GM23248 (cell line): ENCODE results near the gene SIVA1. TPM values are rescaled to one million over a fixed set of nuclear protein-coding genes. Genes with fewer than 3 reads are reported as not detected.

Experiments used
- DNase-seq: peaks from one replicate; pipeline ENCODE4 v3.0.0-alpha.2; 2015
- H2AFZ ChIP-seq: fragments of 200-600 bp; sonication (generic); 2 replicates; pipeline ENCODE4 v1.6.1; 2016; ENCODE audit warnings: antibody characterized with exemption
- H3F3A ChIP-seq: fragments of 200-600 bp; sonication (generic); 2 replicates; pipeline ENCODE4 v1.6.1; 2016; ENCODE audit warnings: mild to moderate bottlenecking, antibody characterized with exemption, mixed run types; ENCODE audit not compliant: insufficient read depth
- H3K27ac ChIP-seq: fragments of 200-600 bp; sonication (generic); 2 replicates; pipeline ENCODE4 v1.5.1; 2016; ENCODE audit warnings: mild to moderate bottlenecking
- H3K27me3 ChIP-seq: fragments of 200-600 bp; sonication (generic); replicated peaks from 2 replicates; pipeline ENCODE4 v1.6.1; 2016; ENCODE audit warnings: mild to moderate bottlenecking; ENCODE audit not compliant: insufficient read depth
- H3K36me3 ChIP-seq: fragments of 200-600 bp; sonication (generic); 2 replicates; pipeline ENCODE4 v1.6.1; 2016; ENCODE audit warnings: low read depth, mild to moderate bottlenecking
- H3K4me1 ChIP-seq: fragments of 200-600 bp; sonication (generic); 2 replicates; pipeline ENCODE4 v1.6.1; 2016; ENCODE audit warnings: mild to moderate bottlenecking; ENCODE audit not compliant: insufficient read depth
- H3K4me2 ChIP-seq: fragments of 200-600 bp; sonication (generic); one replicate; pipeline ENCODE4 v1.6.1; 2016; ENCODE audit warnings: mild to moderate bottlenecking; ENCODE audit not compliant: unreplicated experiment
- H3K4me3 ChIP-seq: fragments of 200-600 bp; sonication (generic); 2 replicates; pipeline ENCODE4 v1.5.1; 2016; ENCODE audit warnings: mild to moderate bottlenecking
- H3K79me2 ChIP-seq: fragments of 200-600 bp; sonication (generic); 2 replicates; pipeline ENCODE4 v1.6.1; 2016; ENCODE audit warnings: mild to moderate bottlenecking; ENCODE audit not compliant: insufficient read depth
- H3K9ac ChIP-seq: fragments of 200-600 bp; sonication (generic); 2 replicates; pipeline ENCODE4 v1.6.1; 2016; ENCODE audit warnings: mild to moderate bottlenecking
- H3K9me2 ChIP-seq: fragments of 200-600 bp; sonication (generic); 2 replicates; pipeline ENCODE4 v1.6.1; 2016; ENCODE audit warnings: mixed run types, mild to moderate bottlenecking, moderate library complexity; ENCODE audit not compliant: insufficient read depth
- H3K9me3 ChIP-seq: fragments of 200-600 bp; sonication (generic); one replicate; pipeline ENCODE4 v1.6.1; 2017; ENCODE audit warnings: low read depth
- H4K20me1 ChIP-seq: fragments of 200-600 bp; sonication (generic); 2 replicates; pipeline ENCODE4 v1.6.0; 2016; ENCODE audit not compliant: insufficient read depth
- EZH2 ChIP-seq: fragments of 200-600 bp; sonication (generic); IDR thresholded peaks from 2 replicates; pipeline ENCODE4 v1.6.1; 2018; ENCODE audit warnings: antibody characterized with exemption, mild to moderate bottlenecking; ENCODE audit not compliant: insufficient read depth, poor library complexity, severe bottlenecking
- EZH2phosphoT487 ChIP-seq: fragments of 200-600 bp; sonication (generic); IDR thresholded peaks from 2 replicates; pipeline ENCODE4 v1.6.1; 2018; ENCODE audit warnings: antibody characterized with exemption, moderate library complexity, mild to moderate bottlenecking, low read depth; ENCODE audit not compliant: insufficient read depth
- WGBS, 2 experiments: methylation state at CpG; one replicate each; pipeline ENCODE4 v1.1.6; 2015 to 2017; ENCODE audit warnings: low lambda C conversion rate in 2 of 2, low coverage in 1 of 2; ENCODE audit errors: missing lambda C conversion rate in 2 of 2; 5-methylcytosine and 5-hydroxymethylcytosine counted together
- in situ Hi-C: fragments of 300-500 bp; cut with MboI; formaldehyde crosslinking; loops from 2 replicates; pipeline ENCODE4 v1.15.0; 2020
- polyA plus RNA-seq: library from polyadenylated mRNA; unstranded; fragments of >200 nt; fragmentation: Nextera tagmentation; extraction: Ambion mirVana; gene quantifications from 2 replicates; pipeline ENCODE4 v1.2.1, GENCODE V29; 2016
- total RNA-seq: library from RNA; depleted of rRNA; stranded (reverse); fragments of >200 nt; shearing (Covaris generic); gene quantifications from 2 replicates; pipeline ENCODE4 v1.2.3, GENCODE V29; 2014

Gene SIVA1
- total and polyA plus RNA-seq, 2 experiments from 2014 or later: 132 to 174 TPM

GRCh38 chr14:104718871-104719270 lies 34.1 kb upstream of the SIVA1 start:
- H4K20me1 ChIP-seq: no peaks in the 10 kb centered on the region
- 95 to 100% methylated on average over 10 to 11 of the region's 11 CpGs for WGBS, 2 experiments
- no peak overlapping the region for H3K4me2 ChIP-seq
- no peaks in the 10 kb centered on the region; the same call in 1 of the 2 replicates for H3K36me3 ChIP-seq
- in situ Hi-C loops: no loop called here
- no peaks in the 10 kb centered on the region for H3F3A ChIP-seq
- no peaks in the 10 kb centered on the region for H3K27me3 ChIP-seq
- H3K27ac ChIP-seq: no peak overlapping the region
- TF ChIP-seq EZH2phosphoT487 (no peak), EZH2 (no peak)
- H3K9me3 ChIP-seq: no peaks in the 10 kb centered on the region
- no peak for DNase-seq
- no peaks in the 10 kb centered on the region for H3K79me2 ChIP-seq
- no peak overlapping the region for H2AFZ ChIP-seq
- H3K9ac ChIP-seq: no peak overlapping the region
- H3K4me3 ChIP-seq: no peak overlapping the region
- H3K9me2 ChIP-seq: no peaks in the 10 kb centered on the region
- H3K4me1 ChIP-seq: no peaks in the 10 kb centered on the region

GRCh38 chr14:104719343-104719742 lies 33.6 kb upstream of the SIVA1 start:
- H3K4me2 ChIP-seq: no peak overlapping the region
- WGBS, 2 experiments: 90 to 96% methylated on average over 13 to 15 of the region's 15 CpGs
- H2AFZ ChIP-seq: no peak overlapping the region
- H3K4me1 ChIP-seq: no peaks in the 10 kb centered on the region
- H3K36me3 ChIP-seq: no peaks in the 10 kb centered on the region; the same call in 1 of the 2 replicates
- no peaks in the 10 kb centered on the region for H3K9me3 ChIP-seq
- in situ Hi-C loops: no loop called here
- no peak overlapping the region for H3K9ac ChIP-seq
- H3K4me3 ChIP-seq: no peak overlapping the region
- H3K27me3 ChIP-seq: no peaks in the 10 kb centered on the region
- no peaks in the 10 kb centered on the region for H3K79me2 ChIP-seq
- H3K27ac ChIP-seq: no peak overlapping the region
- H4K20me1 ChIP-seq: no peaks in the 10 kb centered on the region
- H3K9me2 ChIP-seq: no peaks in the 10 kb centered on the region
- DNase-seq: no peak
- H3F3A ChIP-seq: no peaks in the 10 kb centered on the region
- TF ChIP-seq EZH2 (no peak), EZH2phosphoT487 (no peak)

GRCh38 chr14:104721505-104722431 lies 31.2 kb upstream of the SIVA1 start:
- no peak overlapping the region for H2AFZ ChIP-seq
- no peaks in the 10 kb centered on the region for H3K9me3 ChIP-seq
- no peaks in the 10 kb centered on the region for H3K36me3 ChIP-seq
- no peaks in the 10 kb centered on the region for H3K9me2 ChIP-seq
- peaks cover 8% of the 10 kb centered on the region; the same call in 1 of the 2 replicates for H3K4me1 ChIP-seq
- in situ Hi-C loops: no loop called here
- no peak overlapping the region for H3K9ac ChIP-seq
- WGBS, 2 experiments: 84 to 85% methylated on average over 17 to 18 of the region's 18 CpGs
- H3K4me2 ChIP-seq: no peak overlapping the region
- DNase-seq: peak; percentile 27
- no peak overlapping the region for H3K27ac ChIP-seq
- H3K4me3 ChIP-seq: no peak overlapping the region
- no peaks in the 10 kb centered on the region for H4K20me1 ChIP-seq
- no peaks in the 10 kb centered on the region for H3F3A ChIP-seq
- no peaks in the 10 kb centered on the region for H3K27me3 ChIP-seq
- TF ChIP-seq EZH2 (no peak), EZH2phosphoT487 (no peak)
- no peaks in the 10 kb centered on the region for H3K79me2 ChIP-seq

- no peak overlapping the region for H3K27ac ChIP-seq
- 65% methylated on average over 24 of the region's 26 CpGs for WGBS, 2 experiments
- H3F3A ChIP-seq: no peaks in the 10 kb centered on the region
- H4K20me1 ChIP-seq: no peaks in the 10 kb centered on the region
- no peaks in the 10 kb centered on the region for H3K36me3 ChIP-seq
- H3K4me2 ChIP-seq: no peak overlapping the region
- H2AFZ ChIP-seq: no peak overlapping the region
- in situ Hi-C loops: no loop called here
- peaks cover 8% of the 10 kb centered on the region; the same call in 1 of the 2 replicates for H3K4me1 ChIP-seq
- no peak overlapping the region for H3K4me3 ChIP-seq
- DNase-seq: no peak
- H3K9me3 ChIP-seq: no peaks in the 10 kb centered on the region
- H3K9me2 ChIP-seq: no peaks in the 10 kb centered on the region
- TF ChIP-seq EZH2phosphoT487 (no peak), EZH2 (no peak)
- H3K27me3 ChIP-seq: no peaks in the 10 kb centered on the region
- no peaks in the 10 kb centered on the region for H3K79me2 ChIP-seq
- H3K9ac ChIP-seq: no peak overlapping the region
Observed at GRCh38 chr14:104722938-104723650, 29.9 kb upstream of the SIVA1 start.
